GM21423 (cell line): ENCODE measurements around the gene MAGI1.

ENCODE experiments used
- ATAC-seq: cut with Tn5 transposase; IDR thresholded peaks from one replicate; pipeline ENCODE4 v1.9.1; 2021; ENCODE audit warnings: mild to moderate bottlenecking, moderate library complexity; ENCODE audit not compliant: unreplicated experiment

Gene MAGI1

DNA sequence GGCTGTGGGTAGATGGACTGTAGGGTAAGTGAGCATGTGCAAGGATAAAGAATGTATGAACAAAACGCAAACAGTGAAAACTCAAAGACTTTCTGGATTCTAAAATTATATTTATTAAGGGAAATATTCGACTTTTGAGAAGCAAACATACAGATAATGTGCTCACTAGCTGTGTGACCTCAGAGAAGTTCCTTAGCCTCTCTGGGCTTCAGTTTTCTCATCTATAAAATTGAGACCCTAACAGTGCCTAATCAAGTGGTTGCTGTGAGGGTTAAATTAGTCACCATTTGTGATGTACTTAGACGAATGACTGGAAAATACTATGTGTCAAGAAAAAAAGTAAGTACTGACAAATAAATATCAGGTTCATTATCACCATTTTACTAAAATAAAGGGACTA, 261.7 kb downstream of the MAGI1 start:
- no peak for ATAC-seq

GRCh38 chr3:65776494-65776893, 262.2 kb downstream of the MAGI1 start:
- no peak for ATAC-seq

DNA sequence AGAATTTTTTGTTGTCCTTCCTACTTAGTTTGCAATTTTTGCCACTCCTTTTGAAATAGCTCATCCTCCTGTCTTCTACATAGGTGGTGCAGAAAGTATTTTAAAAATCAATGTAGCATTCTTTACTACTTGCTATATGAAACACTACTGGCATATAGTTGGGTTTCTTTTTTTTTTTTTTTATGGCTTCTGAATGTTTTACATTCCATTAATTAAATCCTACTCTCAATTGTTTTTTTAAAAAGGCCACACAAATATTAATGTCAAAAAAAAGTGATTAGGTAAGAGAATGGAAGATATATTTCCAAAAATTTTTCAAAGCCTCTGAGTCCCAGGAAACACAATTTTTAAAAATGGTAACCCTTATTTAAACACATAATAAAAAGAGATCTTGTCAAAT, 262.6 kb downstream of the MAGI1 start:
- ATAC-seq: no peak

- ATAC-seq: no peak
Observed at GRCh38 chr3:65772758-65773157, 266.0 kb downstream of the MAGI1 start.

DNA sequence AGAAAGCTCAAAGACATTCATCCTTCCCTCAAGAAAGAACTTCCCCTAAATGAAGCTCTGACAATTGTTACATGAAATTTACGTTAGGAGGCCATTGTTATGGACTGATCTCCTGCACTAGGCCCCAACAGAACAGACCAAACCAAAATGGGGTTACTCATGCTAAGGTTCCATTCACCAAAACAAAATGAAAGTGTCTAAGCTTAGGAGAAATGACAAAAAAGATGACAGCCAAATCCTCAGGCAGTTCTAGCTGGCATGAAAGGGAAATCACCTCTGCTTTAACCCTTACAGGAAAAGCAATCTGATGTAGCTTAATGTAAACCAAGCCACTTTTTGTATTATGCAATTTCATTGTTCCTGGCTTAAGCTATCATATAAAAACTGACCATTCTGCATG, 271.2 kb downstream of the MAGI1 start:
- no peak for ATAC-seq

DNA sequence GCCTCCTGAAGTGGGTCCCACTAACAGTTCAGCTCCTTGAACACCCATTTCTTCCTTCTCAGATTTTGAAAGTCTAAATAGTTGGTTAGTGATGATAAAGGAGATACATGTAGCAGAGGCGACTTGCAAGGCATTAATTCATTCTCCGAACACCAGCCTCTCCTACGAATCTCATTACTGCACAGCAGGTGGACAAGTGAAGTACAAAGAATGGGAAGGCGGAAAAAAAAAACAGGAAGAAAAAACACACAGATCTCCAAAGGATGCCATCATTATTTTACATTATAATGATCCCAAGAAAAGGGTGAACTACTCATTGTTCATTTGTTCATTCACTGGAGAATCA, 276.5 kb downstream of the MAGI1 start:
- no peak for ATAC-seq

GRCh38 chr3:65761446-65762234, 277.1 kb downstream of the MAGI1 start:
- ATAC-seq: no peak

- no peak for ATAC-seq
Observed at GRCh38 chr3:65758876-65759598, 279.7 kb downstream of the MAGI1 start.

- ATAC-seq: no peak
Observed at GRCh38 chr3:65758438-65758837, 280.3 kb downstream of the MAGI1 start.

- no peak for ATAC-seq
Observed at GRCh38 chr3:65752636-65753035, 286.1 kb downstream of the MAGI1 start.

GRCh38 chr3:65751123-65751700, 287.5 kb downstream of the MAGI1 start:
- no peak for ATAC-seq

- ATAC-seq: no peak
Observed at GRCh38 chr3:65749066-65749465, 289.7 kb downstream of the MAGI1 start.

GRCh38 chr3:65748326-65748725, 290.4 kb downstream of the MAGI1 start:
- ATAC-seq: no peak

DNA sequence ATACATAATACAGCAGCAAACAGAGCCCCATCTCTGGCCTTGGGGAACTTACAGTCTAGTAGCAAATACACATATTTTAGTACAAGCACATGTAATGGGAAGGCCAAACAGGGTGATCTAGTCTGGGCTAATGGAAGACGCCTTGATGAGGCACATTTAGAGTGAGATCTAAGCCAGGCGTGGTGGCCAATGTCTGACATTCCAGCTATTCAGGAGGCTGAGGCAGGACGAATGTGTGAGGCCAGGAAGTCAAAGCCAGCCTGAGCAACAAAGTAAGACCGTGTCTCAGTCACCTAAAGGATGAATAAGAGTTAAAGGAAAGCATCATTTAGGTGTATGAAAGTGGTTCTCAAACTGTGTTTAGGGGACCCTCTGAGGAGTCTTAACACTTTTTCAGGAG, 291.9 kb downstream of the MAGI1 start:
- no peak for ATAC-seq

GRCh38 chr3:65745306-65745705, 293.4 kb downstream of the MAGI1 start:
- ATAC-seq: no peak

DNA sequence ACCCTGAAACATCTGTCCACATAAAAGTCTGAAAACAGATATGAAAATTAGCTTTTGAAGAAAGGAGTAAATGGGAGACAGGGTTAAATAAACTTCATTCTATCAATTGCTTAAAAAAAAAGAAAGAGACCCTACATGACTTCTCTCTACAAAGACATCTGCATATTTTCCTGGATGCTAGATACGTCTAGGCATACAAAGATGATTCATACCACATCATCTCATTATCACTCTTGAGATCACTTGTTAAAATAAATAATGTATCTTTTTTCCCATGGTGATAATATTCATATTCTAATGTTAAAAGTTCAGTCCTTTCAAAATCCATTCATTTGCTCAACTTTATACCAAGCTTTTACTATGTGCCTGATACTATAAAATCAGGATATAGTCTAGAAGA, 295.8 kb downstream of the MAGI1 start:
- ATAC-seq: no peak

DNA sequence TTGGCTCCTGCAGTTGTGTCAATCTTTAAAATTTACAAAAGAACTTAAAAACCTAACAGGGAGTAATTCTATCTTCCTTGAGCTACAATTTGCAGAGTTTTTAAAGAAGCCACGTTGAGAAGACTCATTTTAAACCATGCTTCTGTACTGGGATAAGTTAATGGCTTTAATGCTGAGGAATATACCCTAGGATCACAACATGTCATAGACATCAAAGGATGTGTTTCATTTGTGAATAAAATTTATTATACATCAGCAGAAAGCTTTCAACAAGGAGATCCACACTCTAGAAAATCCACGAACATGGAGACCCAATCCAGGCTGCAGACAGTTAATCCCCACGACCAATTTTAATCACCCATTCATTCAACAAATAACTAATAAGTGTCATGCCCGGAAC, 297.2 kb downstream of the MAGI1 start:
- ATAC-seq: no peak

- ATAC-seq: no peak
Observed at GRCh38 chr3:65739901-65740541, 298.7 kb downstream of the MAGI1 start.

DNA sequence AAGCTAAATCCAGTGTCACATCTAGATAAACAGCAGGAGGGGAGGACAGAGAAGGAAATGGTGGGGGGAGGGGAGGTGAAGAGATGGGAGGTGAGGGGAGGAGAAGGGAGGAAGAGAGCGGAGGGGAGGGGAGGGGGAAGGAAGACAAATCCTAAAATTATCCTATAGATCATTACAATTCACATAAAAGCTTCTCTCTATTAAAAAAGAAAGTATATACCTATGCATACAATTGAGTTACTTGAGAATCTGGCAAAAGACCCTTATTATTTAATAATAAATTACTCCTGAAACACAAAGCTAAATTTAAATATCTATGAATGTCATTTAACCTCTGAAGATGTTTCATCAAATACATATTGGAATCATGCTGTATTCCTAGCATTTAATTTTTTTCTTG, 303.9 kb downstream of the MAGI1 start:
- ATAC-seq: no peak

DNA sequence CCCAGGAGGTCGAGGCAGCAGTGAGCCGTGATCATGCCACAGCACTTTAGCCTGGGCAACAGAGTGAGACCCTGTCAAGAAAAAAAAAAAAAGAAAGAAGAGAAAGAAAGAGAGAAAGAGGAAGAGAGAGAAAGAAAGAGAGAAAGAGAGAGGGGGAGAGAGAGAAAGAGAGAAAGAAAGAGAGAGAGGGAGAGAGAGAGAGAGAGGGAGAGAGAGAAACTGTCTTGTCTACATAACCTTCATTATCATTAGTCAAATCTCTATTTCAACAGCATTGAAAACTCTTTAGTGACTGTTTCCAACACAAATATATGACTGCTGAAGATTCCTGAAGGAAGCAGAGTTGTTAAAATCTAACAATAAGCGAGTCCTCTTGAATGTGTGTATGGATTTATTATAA, 304.3 kb downstream of the MAGI1 start:
- ATAC-seq: no peak

- ATAC-seq: no peak
Observed at GRCh38 chr3:65733459-65733858, 305.3 kb downstream of the MAGI1 start.
